T-helper 2 cell treated with Interferon-gamma antibody and Interleukin-4, amounts not matched to agents 100 ng/mL and 5 ng/mL, for 36 hours (primary cell): ENCODE measurements around the gene PARN. TPM values are rescaled to one million over a fixed set of nuclear protein-coding genes. Genes with fewer than 3 reads are reported as not detected.

Experiments
- intact Hi-C: fragments of 100-400 bp; cut with micrococcal nuclease; formaldehyde crosslinking; loops from one replicate; pipeline ENCODE4 v1.15.1; 2023
- total RNA-seq: library from RNA; stranded (reverse); gene quantifications from 2 replicates; pipeline ENCODE4 v1.2.3, GENCODE V29; 2022

The PARN gene
- total RNA-seq, 1 donor from 2014 or later = 47.2 TPM

DNA sequence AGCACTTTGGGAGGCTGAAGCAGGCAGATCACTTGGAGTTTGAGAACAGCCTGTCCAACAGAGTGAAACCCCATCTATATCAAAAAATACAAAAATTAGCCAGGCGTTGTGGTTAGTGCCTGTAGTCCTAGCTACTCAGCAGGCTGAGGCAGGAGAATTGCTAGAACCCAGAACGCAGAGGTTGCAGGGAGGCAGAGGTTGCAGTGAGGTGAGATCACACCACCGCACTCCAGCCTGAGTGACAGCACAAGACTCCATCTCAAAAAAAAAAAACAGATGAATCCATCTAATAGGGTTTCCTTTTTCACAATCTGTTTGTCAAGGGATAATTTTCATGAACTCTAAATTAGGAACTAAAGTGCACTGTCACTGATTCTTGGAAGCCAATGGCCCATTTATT is 99.0 kb downstream of the PARN start:
- intact Hi-C loops = no loop called here

GRCh38 chr16:14530046-14530445 is 100.0 kb downstream of the PARN start:
- intact Hi-C loops = no loop called here

GRCh38 chr16:14529010-14529669 is 100.9 kb downstream of the PARN start:
- intact Hi-C loops = loop anchor here (1.0 to 2.0 kb wide), 3 partner anchors 229 to 606 kb away; no protein-coding TSS in a partner anchor

- intact Hi-C loops = loop anchor here (2.0 kb wide), 1 partner anchor 280 kb away; no protein-coding TSS in a partner anchor
These were observed 101.8 kb downstream of the PARN start for GRCh38 chr16:14528306-14528705.

DNA sequence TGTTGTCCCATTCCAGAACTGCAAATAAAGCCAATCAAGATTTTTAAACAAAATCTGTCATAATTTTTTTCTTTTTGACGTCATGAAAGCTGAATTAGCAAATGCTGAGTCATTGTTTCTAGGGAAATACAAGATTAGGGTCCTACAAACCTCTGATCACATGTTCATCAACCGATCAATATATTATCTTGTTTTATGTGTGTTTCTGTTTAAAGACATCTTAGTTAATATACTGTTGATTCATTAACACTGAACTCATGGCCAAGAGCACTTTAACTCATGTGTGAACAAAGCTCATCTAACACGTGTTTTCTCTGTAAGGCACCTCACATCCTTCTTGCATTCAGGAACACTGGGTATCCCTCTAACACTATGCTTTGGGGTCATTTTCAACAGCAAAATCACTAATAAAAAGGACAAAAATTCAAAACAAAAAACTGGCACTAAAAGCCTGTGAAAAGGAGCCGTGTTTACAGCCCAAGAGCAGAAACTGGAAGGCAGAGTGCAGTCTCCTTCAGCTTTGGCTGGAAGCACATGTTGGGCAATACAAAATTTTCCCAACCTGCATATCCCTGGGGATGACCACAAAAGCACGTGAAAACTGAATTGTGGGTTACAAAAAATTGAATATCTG is 102.5 kb downstream of the PARN start:
- intact Hi-C loops = loop anchor here (2.0 kb wide), 1 partner anchor 279 kb away; no protein-coding TSS in a partner anchor

DNA sequence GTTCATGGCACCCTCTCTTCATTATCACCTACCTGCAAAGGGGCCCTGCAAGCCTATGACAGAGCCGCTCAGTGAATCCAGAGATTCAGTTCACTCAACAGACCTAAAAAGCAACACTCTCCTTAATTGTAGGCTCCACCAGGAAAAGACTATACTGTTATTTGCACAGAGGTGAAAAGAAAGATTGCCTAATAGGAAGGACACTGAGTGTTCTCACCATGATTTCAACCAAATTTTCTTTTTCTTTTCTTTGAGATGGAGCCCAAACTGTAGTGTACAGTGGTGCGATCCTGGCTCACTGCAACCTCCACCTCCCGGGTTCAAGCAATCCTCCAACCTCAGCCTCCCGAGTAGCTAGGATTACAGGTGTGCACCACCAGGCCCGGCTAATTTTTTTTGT is 104.5 kb downstream of the PARN start:
- intact Hi-C loops = no loop called here

- intact Hi-C loops = no loop called here
These were observed 105.1 kb downstream of the PARN start for GRCh38 chr16:14524979-14525378.

DNA sequence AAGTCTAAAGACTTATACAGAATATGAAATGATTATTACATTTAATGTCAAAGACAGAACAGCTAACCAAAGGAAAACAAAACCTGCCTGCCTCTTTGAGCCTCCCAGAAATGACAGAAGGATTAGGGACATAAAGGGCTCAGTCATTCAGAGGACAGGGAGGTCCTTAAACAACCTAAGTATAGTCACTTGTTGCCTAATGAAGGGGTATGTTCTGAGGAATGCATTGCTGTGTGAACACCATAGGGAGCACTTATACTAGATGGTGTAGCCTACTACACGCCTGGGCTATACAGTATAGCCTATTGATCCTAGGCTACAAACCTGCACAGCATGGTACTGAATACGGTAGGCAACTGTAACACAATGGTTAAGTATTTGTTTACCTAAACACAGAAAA is 106.4 kb downstream of the PARN start:
- intact Hi-C loops = no loop called here

DNA sequence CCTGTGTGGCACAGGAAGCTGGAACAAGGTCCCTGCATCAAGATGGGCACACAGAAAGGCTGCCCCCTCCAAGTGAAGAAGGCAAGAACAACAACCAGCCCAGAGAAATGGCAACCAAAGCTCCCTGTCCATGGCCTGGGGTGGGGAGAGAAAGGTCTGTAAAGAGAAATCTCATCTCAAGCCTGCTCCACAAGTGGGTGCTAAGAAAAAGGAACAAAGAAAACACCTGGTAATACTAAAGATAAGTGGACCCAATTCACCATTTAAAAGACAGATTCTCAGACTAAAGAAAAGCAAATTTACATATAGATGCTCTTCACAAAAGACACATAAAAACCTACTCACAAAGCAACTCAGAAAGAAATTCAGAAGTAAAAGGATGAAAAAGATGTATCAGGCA is 107.4 kb downstream of the PARN start:
- intact Hi-C loops = no loop called here

DNA sequence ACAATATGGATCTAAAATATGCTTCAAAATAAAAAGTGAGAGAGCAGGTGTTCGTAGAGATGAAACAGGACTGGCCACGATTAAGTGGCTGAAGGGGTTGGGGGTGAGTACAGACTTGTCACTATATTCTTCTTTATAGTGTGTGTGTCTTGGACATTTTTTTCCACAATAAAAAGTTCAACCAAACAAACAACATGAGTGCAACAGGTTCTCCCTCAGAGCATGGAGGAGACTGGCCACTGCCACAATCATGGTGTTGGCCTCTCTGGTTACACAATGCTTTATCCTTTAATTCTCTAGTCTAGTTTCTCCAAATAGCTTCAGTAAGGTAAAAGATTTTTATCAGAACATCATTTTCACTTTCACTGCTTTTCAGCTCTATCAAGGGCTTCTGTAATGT is 109.3 kb downstream of the PARN start:
- intact Hi-C loops = no loop called here

DNA sequence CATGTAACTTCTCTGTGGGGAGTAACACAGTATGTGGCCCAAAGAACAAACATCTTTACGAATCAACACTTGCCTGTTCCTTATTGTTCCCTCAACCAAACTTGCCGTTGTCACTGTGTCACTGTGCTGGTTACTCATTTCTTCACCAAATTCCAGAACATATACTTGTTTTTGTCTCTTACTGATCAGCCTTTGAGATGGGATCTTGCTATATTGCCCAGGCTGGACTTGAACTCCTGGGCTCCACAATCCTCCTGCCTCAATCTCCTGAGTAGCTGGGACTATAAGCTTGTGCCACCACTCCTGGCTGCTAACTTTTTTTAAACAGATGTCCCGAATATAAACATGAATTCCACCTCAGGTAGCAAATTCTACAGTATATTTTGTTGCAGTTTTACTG is 115.1 kb downstream of the PARN start:
- intact Hi-C loops = no loop called here

- intact Hi-C loops = no loop called here
These were observed 116.5 kb downstream of the PARN start for GRCh38 chr16:14513389-14514107.

DNA sequence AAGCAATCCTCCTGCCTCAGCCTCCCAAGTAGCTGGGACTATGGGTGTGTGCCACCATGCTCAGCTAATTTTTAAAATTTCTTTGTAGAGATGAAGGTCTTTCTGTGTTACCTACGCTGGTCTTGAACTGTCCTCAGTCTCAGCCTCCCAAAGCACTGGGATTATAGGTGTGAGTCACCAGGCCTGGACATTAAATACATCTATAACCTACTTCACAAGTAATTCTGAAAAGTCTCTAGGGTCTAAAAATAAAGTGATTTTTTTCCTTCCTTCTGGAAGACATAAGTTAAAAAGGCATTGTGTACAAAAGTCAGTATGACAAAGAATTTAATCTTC is 118.3 kb downstream of the PARN start:
- intact Hi-C loops = no loop called here

DNA sequence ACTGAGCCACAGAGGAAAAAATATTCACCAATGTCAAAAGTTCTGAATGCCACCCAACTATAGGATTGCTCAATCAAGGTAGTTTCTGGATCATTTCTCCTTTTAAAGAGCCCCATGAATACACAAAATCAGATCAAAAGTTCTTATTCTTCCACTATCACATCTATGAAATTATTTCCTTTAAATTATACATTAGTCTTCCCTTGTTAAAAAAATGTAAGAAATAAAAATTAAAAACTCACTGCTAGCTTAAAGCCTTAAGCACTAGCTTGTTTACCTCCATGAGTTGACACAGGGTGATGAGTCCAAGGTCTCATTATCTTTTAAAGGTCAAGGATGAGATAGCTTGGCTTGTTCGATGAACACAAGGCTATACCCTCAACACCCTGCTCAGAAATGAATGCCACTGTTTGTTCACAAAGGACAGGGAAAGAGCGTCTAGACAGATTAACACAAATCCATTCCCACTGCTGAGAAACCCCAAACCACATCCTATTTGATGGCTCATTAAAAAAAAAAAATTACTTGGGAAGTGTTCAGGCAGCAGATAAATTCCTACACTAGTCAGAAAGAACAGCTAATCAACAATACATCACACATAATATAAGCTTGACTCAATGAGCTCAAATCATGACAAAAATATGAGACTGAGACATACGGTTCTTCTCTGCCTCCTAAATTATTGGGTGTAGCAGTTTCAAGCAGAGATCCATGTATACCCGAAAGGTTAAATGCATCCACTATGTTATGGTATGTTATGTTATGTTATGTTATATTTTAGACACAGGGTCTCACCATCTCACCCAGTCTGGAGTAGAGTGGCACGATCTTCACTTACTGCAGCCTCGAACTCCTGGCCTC is 118.9 kb downstream of the PARN start:
- intact Hi-C loops = no loop called here

GRCh38 chr16:14510581-14510938 is 119.5 kb downstream of the PARN start:
- intact Hi-C loops = no loop called here

DNA sequence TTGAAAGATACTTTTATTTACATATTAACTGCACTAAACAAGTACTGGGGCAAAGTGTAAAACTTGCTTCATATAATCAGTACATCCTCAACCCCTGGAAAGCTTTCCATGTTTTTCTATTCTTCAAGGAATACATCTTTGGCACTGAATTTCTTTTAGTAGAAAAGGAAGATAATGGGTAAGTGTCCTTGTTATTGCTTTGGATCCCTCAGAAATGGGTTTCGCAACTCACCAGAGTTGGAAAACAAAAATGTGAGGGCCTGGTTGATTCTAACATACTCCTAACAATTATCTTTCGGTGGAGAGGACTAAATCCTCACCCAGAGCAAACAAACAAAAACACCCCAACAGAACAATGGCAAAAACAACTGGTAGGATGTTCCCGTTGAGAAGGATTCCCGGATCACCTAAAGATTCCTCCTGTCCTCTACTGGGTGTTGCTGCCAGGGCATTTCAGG is 120.4 kb downstream of the PARN start:
- intact Hi-C loops = no loop called here

- intact Hi-C loops = no loop called here
These were observed 121.0 kb downstream of the PARN start for GRCh38 chr16:14509055-14509454.

DNA sequence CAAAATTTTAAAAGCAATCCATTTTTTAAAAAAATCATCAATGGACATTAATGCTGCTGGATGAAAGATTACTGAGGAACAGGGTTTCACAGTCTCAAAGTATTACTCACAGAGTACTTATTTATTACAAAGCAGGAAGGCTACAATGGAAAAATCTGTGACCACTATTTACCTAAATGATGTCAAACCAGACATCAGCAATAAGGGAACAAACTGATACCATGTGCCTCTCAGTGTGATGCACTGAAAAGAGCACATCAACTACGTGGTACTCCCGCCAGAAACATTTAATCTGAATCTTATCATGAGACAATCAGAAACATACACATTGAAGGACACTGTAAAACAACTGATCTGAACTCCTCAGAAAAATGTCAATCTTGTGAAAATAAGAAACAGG is 124.2 kb downstream of the PARN start:
- intact Hi-C loops = no loop called here

GRCh38 chr16:14502932-14503741 is 126.9 kb downstream of the PARN start:
- intact Hi-C loops = no loop called here

DNA sequence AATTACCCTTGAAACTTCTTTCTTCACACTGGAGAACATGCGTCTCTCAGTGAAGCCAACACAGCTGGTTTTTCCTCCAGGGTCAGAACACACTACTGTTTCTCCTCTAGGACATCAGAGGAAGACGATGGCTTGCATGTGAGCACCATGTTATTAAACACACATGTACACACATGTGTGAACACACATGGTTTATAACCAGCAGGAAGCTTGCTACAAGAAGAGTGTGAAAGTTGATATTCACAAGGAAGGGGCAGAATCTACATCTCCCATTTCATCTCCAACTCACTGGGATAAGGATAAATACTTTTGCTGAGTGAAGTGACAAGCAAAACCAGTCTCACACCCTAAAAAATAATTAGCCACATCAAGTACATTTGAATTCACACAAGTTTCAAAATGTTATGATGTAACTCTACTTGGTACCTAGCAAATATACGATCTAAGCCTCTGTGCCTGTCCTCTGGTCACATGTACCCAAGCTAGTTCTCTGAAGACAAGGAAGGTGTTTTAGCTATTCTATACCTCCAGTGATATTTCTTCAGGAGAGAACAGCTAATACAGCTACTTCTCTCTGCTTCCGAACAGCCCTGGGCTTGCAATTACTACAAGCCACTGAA is 127.7 kb downstream of the PARN start:
- intact Hi-C loops = no loop called here
